K562 (cell line): Measurements from ENCODE around the gene MGRN1. TPM values are rescaled to one million over a fixed set of nuclear protein-coding genes. Genes with fewer than 3 reads are reported as not detected.

Source experiments
- ATAC-seq: fragments of 200-7000 bp; cut with Tn5 transposase; 3 replicates; pipeline ENCODE4 v1.9.1; 2020; ENCODE audit warnings: moderate library complexity
- BruUV-seq: library from RNA; stranded (reverse); fragments of 400-500 nt; replicated peaks from 2 replicates; lab custom pipeline; 2021; lab: Mats Ljungman, UMichigan
- CTCF ChIA-PET: fragments of 300-600 bp; formaldehyde crosslinking; extraction: SDS; loops from one replicate; lab custom pipeline; 2021; ENCODE audit warnings: low intra/inter-chr PET ratio; lab: Yijun Ruan, JAX
- POLR2A ChIA-PET: fragments of 300-600, 350-650 bp; sonication (Branson Sonifier 250); formaldehyde crosslinking; extraction: SDS; loops from one replicate; lab custom pipeline; 2021; ENCODE audit warnings: antibody characterized with exemption, inconsistent platforms; lab: Yijun Ruan, JAX
- DNase-seq, 4 experiments: peaks; one replicate each; pipeline versions ENCODE4 v3.0.0 to v3.0.0-alpha.2; 2011 to 2018; ENCODE audit warnings: low spot score in 3 of 4, mixed read lengths in 3 of 4; ENCODE audit errors: extremely low read depth in 1 of 4
- FAIRE-seq: peaks from 2 replicates; lab custom pipeline; 2011; peaks lifted over from hg19 to GRCh38; lab: Jason Lieb, UNC
- H2AFZ ChIP-seq: 2 replicates; pipeline ENCODE4 v1.6.0; 2011; ENCODE audit warnings: low read depth, low read length, control low read depth, inconsistent platforms
- H3K27ac ChIP-seq: fragments of 200-600 bp; 3 replicates; pipeline ENCODE4 v1.8.0; 2011; ENCODE audit warnings: low read depth, mild to moderate bottlenecking, control low read depth, inconsistent platforms, low read length, moderate library complexity, mixed read lengths; ENCODE audit errors: extremely low read depth
- H3K27me3 ChIP-seq, 2 experiments: fragments of 300-600 bp in 1 of 2; 2 replicates in 1 of 2; 3 replicates in 1 of 2; pipeline versions ENCODE4 v1.6.0 to v1.8.0; 2011; ENCODE audit warnings: inconsistent platforms in 2 of 2, low read length in 2 of 2, mild to moderate bottlenecking in 1 of 2, mixed read lengths in 1 of 2, moderate library complexity in 1 of 2; ENCODE audit not compliant: control insufficient read depth in 2 of 2, insufficient read depth in 2 of 2
- H3K36me3 ChIP-seq: fragments of 300-600 bp; 3 replicates; pipeline ENCODE4 v1.8.0; 2011; ENCODE audit warnings: mild to moderate bottlenecking, low read length, inconsistent platforms; ENCODE audit not compliant: control insufficient read depth, insufficient read depth
- H3K4me1 ChIP-seq, 2 experiments: fragments of 200-600 bp in 1 of 2; replicated peaks in 1 of 2; 2 replicates in 1 of 2; 3 replicates in 1 of 2; pipeline versions ENCODE4 v1.5.1 to v1.8.0; 2011; ENCODE audit warnings: inconsistent platforms in 2 of 2, low read length in 2 of 2, mild to moderate bottlenecking in 1 of 2, mixed read lengths in 1 of 2, moderate library complexity in 1 of 2; ENCODE audit not compliant: control insufficient read depth in 2 of 2, insufficient read depth in 2 of 2
- H3K4me2 ChIP-seq: 2 replicates; pipeline ENCODE4 v1.6.1; 2011; ENCODE audit warnings: low read length, control low read depth, inconsistent platforms, mixed read lengths; ENCODE audit not compliant: insufficient read depth
- H3K4me3 ChIP-seq: fragments of 200-600 bp; sonication (generic), shearing (Covaris generic); 2 replicates; pipeline ENCODE4 v1.5.1; 2016; ENCODE audit warnings: control low read depth, inconsistent platforms
- H3K79me2 ChIP-seq: fragments of 200-600 bp; 3 replicates; pipeline ENCODE4 v1.8.0; 2011; ENCODE audit warnings: low read length, inconsistent platforms; ENCODE audit not compliant: control insufficient read depth, insufficient read depth
- H3K9ac ChIP-seq, 2 experiments: 2 replicates each; pipeline versions ENCODE4 v1.6.0 to v1.6.1; 2011; ENCODE audit warnings: low read depth in 2 of 2, low read length in 2 of 2, control low read depth in 1 of 2, inconsistent platforms in 1 of 2, mild to moderate bottlenecking in 1 of 2, mixed read lengths in 1 of 2; ENCODE audit not compliant: insufficient read depth in 1 of 2
- H3K9me1 ChIP-seq: one replicate; pipeline ENCODE4 v1.6.0; 2011; ENCODE audit warnings: inconsistent platforms, mild to moderate bottlenecking, low read length, moderate library complexity; ENCODE audit not compliant: control insufficient read depth, insufficient read depth
- H3K9me3 ChIP-seq: replicated peaks from 2 replicates; pipeline ENCODE4 v1.5.1; 2011; ENCODE audit warnings: low read depth, low read length, inconsistent platforms; ENCODE audit not compliant: control insufficient read depth, insufficient read depth
- H4K20me1 ChIP-seq: replicated peaks from 2 replicates; pipeline ENCODE4 v1.6.1; 2011; ENCODE audit warnings: low read length, inconsistent platforms, mixed read lengths; ENCODE audit not compliant: control insufficient read depth, insufficient read depth
- CTBP1 ChIP-seq: fragments of 450-650 bp; IDR thresholded peaks from 2 replicates; pipeline ENCODE4 v1.6.1; 2016; ENCODE audit warnings: borderline replicate concordance
- CTCFL ChIP-seq: IDR thresholded peaks from 2 replicates; pipeline ENCODE4 v1.6.1; 2011; ENCODE audit warnings: borderline replicate concordance, low read depth, mild to moderate bottlenecking, moderate library complexity, low read length; ENCODE audit not compliant: insufficient read depth, poor library complexity, severe bottlenecking
- ERF ChIP-seq: fragments of 450-650 bp; formaldehyde crosslinking; IDR thresholded peaks from 2 replicates; pipeline ENCODE4 v1.4.0; 2020; ENCODE audit warnings: mild to moderate bottlenecking, mixed read lengths
- ESRRB ChIP-seq: fragments of 250-450 bp; sonication (Bioruptor Pico); IDR thresholded peaks from 2 replicates; pipeline ENCODE4 v1.5.0; 2020; ENCODE audit warnings: mild to moderate bottlenecking, moderate library complexity, borderline replicate concordance
- HBP1 ChIP-seq: fragments of 450-650 bp; formaldehyde crosslinking; IDR thresholded peaks from 2 replicates; pipeline ENCODE4 v1.4.0; 2022; ENCODE audit warnings: missing genetic modification characterization
- MTA1 ChIP-seq: fragments of 450-650 bp; IDR thresholded peaks from 2 replicates; pipeline ENCODE4 v1.6.1; 2017; ENCODE audit warnings: borderline replicate concordance
- SOX6 ChIP-seq: fragments of 450-650 bp; IDR thresholded peaks from 2 replicates; pipeline ENCODE4 v1.6.1; 2014; ENCODE audit warnings: mild to moderate bottlenecking
- SP2 ChIP-seq: IDR thresholded peaks from 2 replicates; pipeline ENCODE4 v1.6.1; 2011; ENCODE audit warnings: mild to moderate bottlenecking, low read depth, low read length, moderate library complexity; ENCODE audit not compliant: poor library complexity, severe bottlenecking; ENCODE audit errors: extremely low read depth
- THAP7 ChIP-seq: fragments of 250-450 bp; sonication (Bioruptor Pico); IDR thresholded peaks from 2 replicates; pipeline ENCODE4 v1.5.0; 2021
- ZBTB33 ChIP-seq: sonication (generic); formaldehyde crosslinking; IDR thresholded peaks from 2 replicates; pipeline ENCODE4 v1.8.1; 2023; ENCODE audit warnings: mild to moderate bottlenecking, missing genetic modification reagents
- ZBTB8A ChIP-seq: fragments of 450-650 bp; IDR thresholded peaks from 2 replicates; pipeline ENCODE4 v1.6.1; 2018; ENCODE audit warnings: mild to moderate bottlenecking, moderate library complexity; ENCODE audit not compliant: partially characterized antibody
- ZNF121 ChIP-seq: sonication (generic); formaldehyde crosslinking; conservative IDR thresholded peaks from 2 replicates; pipeline ENCODE4 v1.8.0; 2022; ENCODE audit warnings: missing genetic modification reagents
- ZNF224 ChIP-seq: sonication (generic); formaldehyde crosslinking; IDR thresholded peaks from 2 replicates; pipeline ENCODE4 v1.8.0; 2022; ENCODE audit warnings: mild to moderate bottlenecking, missing genetic modification reagents
- WGBS: fragments of 100-300 bp; shearing (Covaris generic); methylation state at CpG from one replicate; pipeline ENCODE4 v1.1.6; 2016; ENCODE audit warnings: low coverage, mixed read lengths; ENCODE audit not compliant: insufficient coverage; ENCODE audit errors: missing lambda C conversion rate; 5-methylcytosine and 5-hydroxymethylcytosine counted together
- in situ Hi-C: fragments of 300-500 bp; cut with MboI; formaldehyde crosslinking; loops from 4 replicates; pipeline ENCODE4 v1.15.0; 2018; ENCODE audit warnings: inconsistent platforms, mixed read lengths
- intact Hi-C: fragments of 100-400 bp; cut with micrococcal nuclease; formaldehyde crosslinking; loops from 2 replicates; pipeline ENCODE4 v1.14.2; 2022
- polyA plus RNA-seq, 8 experiments: library from polyadenylated mRNA; depleted of rRNA in 4 of 8; stranded (reverse) in 5 of 8; unstranded in 3 of 8; fragments of >200 nt; fragmentation: Nextera tagmentation in 2 of 8; fragmentation: Illumina TruSeq in 1 of 8; extraction: Ambion mirVana in 2 of 8; extraction: Trizol in 1 of 8; gene quantifications; 2 replicates each; pipeline versions ENCODE4 v1.2.1 to v1.2.3, GENCODE V29; 2011 to 2014; ENCODE audit warnings: inconsistent platforms in 1 of 8, missing spikeins in 1 of 8
- total RNA-seq, 7 experiments: library from RNA; depleted of rRNA in 6 of 7; stranded (reverse); fragments of >200 nt in 6 of 7; fragmentation: Illumina TruSeq in 2 of 7; extraction: Trizol in 2 of 7; gene quantifications; 2 replicates each; pipeline versions ENCODE4 v1.2.1 to v1.2.3, GENCODE V29; 2011 to 2021; ENCODE audit warnings: low replicate concordance in 1 of 7

Gene MGRN1
- total and polyA plus RNA-seq, 9 of the 15 experiments (the other 6 are each of a cell fraction or from before 2014, with no cell fraction given), result 0.15 to 37.9 (median 6.0) TPM

GRCh38 chr16:4654011-4654963, 29.7 kb downstream of the MGRN1 start:
- WGBS, result 92% methylated on average over 14 of the region's 16 CpGs
- Histone ChIP-seq H3K4me2 (no peak overlapping the region), H3K9me1 (no peaks in the 10 kb centered on the region), H2AFZ (no peak overlapping the region), H3K36me3 (peaks cover 71% of the 10 kb centered on the region; the same call in 2 of the 3 replicates), H3K79me2 (peaks cover 9% of the 10 kb centered on the region; the same call in 2 of the 3 replicates), H3K27me3 (no peaks in the 10 kb centered on the region), H3K4me3 (no peak overlapping the region), H3K27ac (no peak overlapping the region), H3K9ac (peak overlapping the region in 1 of 2 experiments; percentile 74; a peak in 1 of 4 replicates), H4K20me1 (no peaks in the 10 kb centered on the region), H3K4me1 (peaks cover 0 to 23% of the 10 kb centered on the region in 2 experiments; a peak in 3 of 5 replicates)
- POLR2A ChIA-PET, result interaction anchor here (1.0 kb wide), 1 partner anchor 16 kb away, joined by 3 read pairs; no protein-coding TSS in a partner anchor
- in situ Hi-C loops, result no loop called here
- FAIRE-seq, result no peak
- no peak for TF ChIP-seq ZBTB8A
- no peak for TF ChIP-seq CTCFL
- no peak for TF ChIP-seq HBP1 (CRISPR knock-in tag)
- no peak for TF ChIP-seq CTBP1
- no peak for TF ChIP-seq SOX6
- no peak for TF ChIP-seq ZNF121 (CRISPR knock-in tag)
- TF ChIP-seq ZBTB33 (CRISPR knock-in tag), result no peak
- no peak for TF ChIP-seq ERF (CRISPR knock-in tag)
- TF ChIP-seq SP2, result no peak
- TF ChIP-seq ZNF224, result no peak
- TF ChIP-seq ESRRB, result no peak
- TF ChIP-seq THAP7, result no peak
- no peak for TF ChIP-seq MTA1
- TF ChIP-seq, all 486 proteins: peak for 0
- no peaks in the 10 kb centered on the region for H3K9me3 ChIP-seq
- ATAC-seq (no peak), DNase-seq (no peak)
- CTCF ChIA-PET, result no interaction called here
- BruUV-seq, result no TSS peak
- intact Hi-C loops, result no loop called here
